ENCODE results near the gene SLC23A2. TPM values are rescaled to one million over a fixed set of nuclear protein-coding genes. Genes with fewer than 3 reads are reported as not detected.

Gene SLC23A2
- total RNA-seq, 1 experiment from 2014 or later = 21.1 TPM

DNA sequence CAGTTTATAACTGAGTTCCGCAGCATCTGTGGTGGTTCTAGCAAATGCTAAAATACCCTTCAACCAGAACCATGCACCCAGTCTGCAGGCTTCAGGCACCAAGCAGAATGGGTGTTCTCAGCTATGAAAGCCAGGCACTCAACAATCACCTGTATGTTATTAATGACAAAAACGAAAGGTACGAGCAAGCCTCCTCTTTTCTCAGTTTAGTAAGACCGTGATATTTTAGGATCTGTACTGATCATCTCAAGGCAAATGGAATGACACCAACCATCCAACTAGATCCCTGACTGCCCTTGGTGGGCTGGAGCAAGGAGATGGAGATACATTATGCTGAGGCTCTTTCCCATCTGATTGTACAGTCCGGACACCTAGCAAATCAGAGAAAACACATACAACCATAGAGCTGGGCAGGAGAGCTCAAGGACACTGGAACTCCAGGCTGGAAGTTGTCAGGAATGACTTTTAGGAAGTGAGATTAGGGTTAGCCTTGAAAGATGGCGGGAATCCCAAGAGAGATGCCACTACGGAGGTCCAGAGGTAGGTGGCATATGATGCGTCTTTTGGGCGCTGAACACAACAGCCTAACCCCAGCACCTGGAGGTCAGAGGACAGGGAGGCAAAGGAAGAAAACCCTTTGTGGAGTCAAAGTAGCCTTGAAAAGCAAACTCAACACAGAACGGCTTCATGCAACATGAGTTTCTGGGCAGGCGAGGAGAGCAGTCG, 33.4 kb downstream of the SLC23A2 start:
- no peak for DNase-seq (ENCODE audit: low read depth)

DNA sequence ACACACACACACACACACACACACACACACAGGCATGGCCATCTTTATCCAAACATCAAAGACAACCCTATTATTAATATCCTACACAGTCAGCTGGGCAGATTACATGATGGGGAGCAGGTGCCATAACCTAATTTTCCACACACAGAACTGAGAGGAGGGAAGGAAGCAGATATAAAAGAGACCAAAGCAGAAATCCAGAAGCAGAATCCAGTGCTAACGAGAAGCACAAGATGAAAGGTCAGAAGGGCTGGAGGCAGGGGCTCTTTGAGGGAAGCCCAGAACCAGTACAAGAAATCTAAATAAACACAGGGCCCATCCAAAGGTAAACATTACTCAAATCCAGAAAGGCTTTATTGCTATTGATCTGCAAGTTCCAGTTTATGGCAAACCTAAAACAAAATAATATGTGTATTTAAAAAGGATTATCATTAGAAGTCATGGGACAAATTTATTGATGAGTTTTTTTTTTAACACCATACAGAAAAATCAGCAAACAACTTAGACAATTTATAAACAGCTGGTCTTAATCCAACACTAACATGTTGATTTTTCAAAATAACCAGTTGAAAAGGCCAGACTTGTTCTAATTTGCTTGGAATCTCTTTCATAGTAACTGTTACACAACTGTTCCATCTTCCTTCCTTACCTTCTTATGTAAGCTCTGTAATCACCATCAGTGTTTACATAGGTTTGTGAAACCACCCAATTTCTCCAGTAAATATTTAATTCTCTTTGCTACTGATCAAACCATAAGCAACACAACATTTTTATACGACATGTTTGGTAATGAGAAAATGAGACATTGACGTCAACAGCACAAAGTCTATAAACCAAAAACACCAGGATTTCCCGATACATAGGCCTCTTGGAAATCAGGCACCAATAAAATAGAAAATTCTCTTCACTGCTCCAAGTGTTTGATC, 34.2 kb downstream of the SLC23A2 start:
- DNase-seq (ENCODE audit: low read depth) = no peak

DNA sequence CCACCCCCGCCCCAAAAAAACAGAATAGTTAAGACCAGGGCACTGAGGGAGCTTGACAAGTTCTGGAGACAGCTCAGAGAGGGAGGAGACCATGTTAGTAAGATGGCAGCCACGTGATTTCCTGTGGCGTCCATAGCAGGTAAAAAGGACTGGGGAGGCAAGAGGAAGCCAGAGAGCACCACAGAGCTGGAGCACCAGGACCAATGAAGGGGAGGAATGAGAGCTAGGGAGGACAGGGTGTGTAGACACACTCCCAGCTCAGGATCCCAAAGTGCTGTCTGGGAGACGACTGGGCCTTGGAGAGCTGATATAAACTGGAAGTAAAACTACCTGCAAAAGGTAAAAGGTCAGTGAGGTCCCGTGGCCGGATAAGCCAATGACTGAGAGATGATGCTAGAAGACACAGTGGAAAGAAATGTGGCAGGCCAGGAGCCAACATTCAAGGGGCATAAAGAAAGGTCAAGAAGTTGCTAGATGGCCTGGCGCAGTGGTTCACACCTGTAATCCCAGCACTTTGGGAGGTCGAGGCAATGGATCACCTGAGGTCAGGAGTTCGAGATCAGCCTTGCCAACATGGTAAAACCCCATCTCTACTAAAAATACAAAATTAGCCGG, 39.0 kb downstream of the SLC23A2 start:
- DNase-seq (ENCODE audit: low read depth) = no peak

DNA sequence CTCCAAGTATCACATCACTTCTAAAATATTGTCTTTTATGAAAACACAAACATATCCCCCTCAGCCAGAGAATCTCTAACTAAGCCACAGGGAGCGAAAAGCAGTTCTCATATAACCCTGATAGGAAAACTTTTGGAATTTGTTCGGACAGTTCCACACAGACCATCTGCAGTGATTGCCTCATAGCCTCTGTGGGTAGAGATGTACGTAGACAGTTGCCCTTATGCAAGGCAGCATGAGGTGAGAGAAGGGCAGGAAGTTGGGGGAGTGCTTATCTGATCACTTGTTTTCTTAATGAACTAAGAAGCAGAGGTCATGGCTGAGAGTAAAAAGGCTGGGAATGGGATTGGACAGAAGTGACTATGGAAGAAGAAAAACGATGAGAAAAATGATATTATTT, 39.6 kb downstream of the SLC23A2 start:
- DNase-seq (ENCODE audit: low read depth) = peak; percentile 46

DNA sequence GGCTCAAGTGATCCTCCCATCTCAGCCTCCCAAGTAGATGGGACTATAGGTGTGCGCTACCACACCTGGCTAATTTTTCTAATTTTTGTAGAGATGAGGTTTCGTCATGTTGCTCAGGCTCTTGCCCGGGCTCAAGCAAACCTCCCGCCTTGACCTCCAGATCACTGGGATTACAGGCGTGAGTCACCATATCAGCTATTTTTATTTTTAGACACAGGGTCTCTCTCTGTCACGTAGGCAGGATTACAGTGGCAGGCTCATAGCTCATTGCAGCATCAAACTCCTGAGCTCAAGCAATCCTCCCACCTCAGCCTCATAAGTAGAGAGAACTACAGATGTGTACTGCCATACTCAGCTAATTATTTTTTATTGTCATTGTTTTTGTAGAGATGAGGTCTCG, 41.7 kb downstream of the SLC23A2 start:
- DNase-seq (ENCODE audit: low read depth) = peak; percentile 28

DNA sequence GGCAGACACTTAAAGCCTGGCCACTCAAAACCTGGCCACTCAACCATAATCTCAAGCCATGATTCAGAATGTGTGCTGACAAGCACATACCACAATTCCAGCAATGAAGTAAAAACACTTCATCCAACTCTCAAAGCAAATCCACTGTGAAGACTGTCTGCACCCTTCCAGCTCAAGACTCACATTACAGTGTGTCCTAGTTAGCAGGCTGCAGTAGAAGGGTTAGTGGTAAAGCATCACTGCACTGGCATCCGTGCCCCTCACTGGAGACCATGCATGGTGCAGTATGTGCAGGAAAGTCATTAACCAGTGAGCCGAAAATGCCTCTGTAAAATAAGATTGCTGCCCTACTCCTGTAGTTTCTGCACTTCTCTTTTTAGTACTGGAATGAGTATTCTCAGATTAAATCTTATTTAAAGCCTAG, 43.4 kb downstream of the SLC23A2 start:
- no peak for DNase-seq (ENCODE audit: low read depth)

DNA sequence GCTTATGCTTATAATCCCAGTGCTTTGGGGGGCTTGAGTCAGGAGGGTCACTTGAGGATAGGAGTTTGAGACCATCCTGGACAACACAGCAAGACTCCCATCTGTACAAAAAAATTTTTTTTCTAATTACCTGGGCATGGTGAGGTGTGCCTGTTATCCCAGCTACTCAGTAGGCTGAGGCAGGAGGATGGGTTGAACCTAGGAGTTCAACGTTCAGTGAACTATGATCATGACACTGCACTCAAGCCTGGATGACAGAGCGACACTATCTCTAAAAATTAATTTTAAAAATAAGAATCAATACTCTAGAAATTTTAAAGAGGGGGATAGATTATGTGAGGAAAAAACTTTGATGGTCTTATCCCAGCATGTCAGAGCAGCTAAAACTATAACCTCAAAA, 44.1 kb downstream of the SLC23A2 start:
- no peak for DNase-seq (ENCODE audit: low read depth)

DNA sequence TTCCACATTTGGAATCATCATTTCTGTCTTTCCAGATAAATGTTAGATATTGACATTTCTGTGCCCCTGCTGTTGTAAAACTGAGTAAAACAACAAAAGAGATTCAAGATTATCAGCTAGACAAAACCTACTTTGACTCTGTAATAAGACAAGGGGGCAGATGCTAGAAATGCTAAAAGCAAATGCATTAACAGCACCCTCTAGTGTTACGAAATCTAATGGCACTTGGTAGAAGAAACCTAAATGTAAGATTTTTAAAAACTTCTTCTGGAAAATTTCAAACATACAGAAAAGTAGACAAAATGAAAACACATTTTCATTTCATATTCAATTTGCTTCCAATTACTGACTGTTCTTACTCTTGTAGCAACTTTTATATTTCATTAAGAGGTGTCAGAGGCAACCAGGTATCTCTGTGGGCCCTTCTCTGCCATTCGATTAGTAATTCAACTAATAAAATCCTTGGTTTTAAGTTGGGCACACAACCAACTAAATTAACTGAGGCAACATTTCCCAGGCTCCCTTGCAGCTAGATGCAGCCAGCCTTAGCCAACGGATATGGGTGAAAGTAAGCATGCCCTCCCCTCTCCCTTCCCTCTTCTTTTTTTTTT, 45.0 kb downstream of the SLC23A2 start:
- DNase-seq (ENCODE audit: low read depth) = peak; percentile 42

DNA sequence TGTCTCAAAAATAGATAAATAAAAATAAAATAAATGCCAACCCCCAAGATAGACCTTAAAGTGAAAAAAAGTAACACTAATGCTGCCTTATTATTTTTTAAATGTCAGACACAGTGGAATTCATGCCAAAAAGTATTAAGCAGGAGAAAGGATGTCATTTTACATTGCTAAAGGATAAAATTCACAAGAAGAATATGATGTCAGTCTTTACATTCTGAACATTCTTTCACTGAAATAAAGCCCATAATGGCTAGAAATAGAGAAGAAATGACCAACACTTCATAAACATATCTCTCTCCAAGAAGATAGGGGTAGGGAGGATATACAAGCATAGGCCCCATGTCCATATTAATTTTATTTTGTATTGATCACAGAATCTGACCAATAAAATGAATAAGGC, 47.4 kb downstream of the SLC23A2 start:
- no peak for DNase-seq (ENCODE audit: low read depth)

DNA sequence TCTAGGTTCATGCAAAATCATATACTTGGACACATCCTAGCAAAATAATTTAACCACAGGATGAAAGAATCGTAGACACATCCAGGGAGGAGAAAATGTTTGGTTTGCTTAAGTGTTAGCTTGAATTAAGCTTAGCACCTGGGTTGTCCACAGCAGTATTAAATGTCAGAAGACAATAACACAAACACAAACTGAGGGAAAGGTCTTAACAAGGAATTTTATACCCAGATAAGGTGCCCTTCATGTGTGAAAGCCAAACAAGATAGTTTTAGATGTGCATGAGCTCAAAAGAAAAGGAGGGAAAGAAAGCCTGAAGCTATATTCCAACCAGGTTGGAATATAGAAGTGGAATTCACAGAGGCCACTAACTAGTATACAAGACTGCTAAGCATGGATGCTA, 49.1 kb downstream of the SLC23A2 start:
- DNase-seq (ENCODE audit: low read depth) = no peak

DNA sequence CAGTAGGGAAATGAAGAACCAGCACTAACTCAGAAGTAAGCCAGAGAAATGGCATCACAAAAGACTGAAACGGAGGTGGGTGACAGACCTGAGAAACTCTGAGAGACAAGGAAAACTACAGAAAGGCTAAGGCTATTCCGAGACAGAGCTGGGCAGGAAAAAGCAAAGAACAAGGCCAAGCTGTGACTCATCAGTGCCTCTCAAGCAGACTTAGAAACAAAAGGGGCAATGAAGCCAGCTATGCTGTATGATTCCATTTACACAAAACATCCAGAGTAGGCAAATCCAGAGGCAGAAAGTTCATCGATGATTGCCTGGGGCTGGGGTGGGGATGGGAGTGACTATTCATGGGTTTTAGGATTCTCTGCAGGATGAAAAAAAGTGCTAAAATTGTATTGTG, 50.0 kb downstream of the SLC23A2 start:
- peak; percentile 89 for DNase-seq (ENCODE audit: low read depth)

DNA sequence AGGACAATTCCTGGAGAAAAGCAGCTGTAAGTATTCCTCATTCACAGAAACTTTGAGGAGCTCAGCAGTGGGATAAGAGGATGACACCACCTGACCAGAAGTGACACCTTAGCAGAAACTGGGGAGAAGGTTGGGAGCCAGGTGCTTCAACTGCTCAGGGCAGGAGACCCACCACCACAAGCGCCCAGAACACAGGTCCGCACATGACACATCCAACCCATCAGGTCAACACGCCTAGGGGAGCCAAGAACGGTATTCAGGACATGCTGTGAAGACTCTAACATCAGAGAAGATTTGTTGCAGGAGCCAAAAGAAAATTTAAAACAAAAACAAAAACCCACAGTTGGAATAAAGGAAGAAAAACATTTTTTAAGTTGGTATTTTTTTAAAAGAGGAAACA, 50.5 kb downstream of the SLC23A2 start:
- no peak for DNase-seq (ENCODE audit: low read depth)

DNA sequence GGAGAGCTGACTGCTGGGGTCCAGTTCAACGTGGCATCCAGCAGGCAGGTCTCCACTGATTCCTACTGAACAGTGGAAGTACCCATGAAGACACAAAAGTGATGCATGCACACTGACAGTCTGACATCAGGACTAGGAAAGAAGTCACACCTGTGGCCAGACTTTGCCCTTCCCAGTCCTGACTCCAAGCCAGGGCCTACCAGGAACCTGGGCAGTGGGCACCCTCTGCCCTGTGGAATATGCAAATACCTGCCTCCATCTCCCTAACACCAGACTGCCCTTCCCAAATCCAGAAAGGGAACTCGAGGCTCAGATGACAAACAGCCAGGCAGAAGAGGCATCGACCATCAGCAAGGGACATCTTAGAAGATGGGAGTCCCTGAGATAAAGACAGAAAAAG, 50.9 kb downstream of the SLC23A2 start:
- no peak for DNase-seq (ENCODE audit: low read depth)

DNA sequence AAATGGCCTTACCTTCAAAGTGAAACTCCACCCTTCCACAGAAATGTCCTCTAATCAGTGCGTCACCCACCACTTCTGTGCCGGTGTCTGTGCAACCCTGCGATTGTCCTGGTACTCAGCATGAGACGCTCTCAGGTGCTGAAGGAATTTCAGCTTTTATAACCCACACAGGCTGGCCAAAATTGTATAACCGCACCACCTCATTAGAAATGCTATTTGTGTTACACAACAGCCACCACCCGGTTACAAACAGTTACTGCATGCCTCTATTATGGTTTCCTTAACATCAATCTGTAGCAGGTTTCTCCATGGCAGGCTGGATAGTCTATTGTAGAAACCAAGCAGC, 51.5 kb downstream of the SLC23A2 start:
- no peak for DNase-seq (ENCODE audit: low read depth)

DNA sequence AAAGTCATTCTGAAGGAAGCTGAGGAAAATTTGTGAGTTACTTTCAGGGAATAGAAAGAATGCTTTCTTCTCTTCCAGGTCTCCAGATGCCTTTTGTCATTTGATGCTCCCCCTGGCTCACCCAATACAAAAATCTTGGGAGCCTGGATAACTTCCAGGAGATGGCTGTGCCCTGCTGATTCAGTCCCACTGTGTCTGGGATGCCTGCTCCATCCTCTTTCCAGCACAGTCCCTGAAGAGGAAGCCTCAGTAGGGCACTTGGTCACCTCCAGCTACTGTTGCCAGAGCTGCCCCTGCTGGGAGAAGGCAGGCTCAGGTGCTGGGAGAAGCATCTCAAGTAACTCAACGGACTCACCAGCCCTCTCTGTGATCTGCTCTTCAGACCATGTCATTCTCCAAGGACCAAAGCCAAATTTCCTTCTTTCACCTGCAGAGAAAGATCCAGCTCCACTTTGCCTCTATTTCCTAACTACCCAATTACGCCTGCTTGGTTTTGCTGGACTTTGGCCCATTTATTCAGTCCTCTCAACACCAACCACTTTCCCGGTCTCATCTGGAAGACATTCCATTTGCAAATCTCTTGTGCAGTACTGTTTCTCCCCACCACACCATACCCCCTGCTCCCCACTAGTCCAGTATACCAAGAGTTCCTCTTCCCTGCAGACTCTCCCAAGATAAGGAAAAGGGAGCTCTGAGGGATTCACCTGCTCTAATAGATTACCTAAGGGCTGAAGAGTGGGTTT, 53.3 kb downstream of the SLC23A2 start:
- DNase-seq (ENCODE audit: low read depth) = no peak

DNA sequence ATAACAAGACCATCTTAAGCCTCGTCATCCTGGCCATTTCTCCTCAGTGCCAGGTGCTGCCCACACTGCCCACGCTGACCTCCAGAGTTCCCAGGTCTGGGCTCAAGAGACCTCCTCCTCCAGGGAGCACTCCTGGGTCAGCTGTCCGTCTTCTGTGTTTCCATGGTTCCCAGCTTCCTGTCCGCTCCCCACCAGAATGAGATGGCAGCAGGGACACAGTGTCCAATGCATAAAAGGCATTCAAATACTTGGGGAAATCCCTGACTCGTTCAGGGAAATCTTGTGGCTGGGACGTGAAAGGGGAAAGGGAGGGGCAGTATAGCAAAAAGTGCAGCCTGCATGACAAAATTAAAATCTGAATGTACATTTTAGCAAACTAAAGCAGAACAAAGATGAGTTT, 54.3 kb downstream of the SLC23A2 start:
- DNase-seq (ENCODE audit: low read depth) = no peak

DNA sequence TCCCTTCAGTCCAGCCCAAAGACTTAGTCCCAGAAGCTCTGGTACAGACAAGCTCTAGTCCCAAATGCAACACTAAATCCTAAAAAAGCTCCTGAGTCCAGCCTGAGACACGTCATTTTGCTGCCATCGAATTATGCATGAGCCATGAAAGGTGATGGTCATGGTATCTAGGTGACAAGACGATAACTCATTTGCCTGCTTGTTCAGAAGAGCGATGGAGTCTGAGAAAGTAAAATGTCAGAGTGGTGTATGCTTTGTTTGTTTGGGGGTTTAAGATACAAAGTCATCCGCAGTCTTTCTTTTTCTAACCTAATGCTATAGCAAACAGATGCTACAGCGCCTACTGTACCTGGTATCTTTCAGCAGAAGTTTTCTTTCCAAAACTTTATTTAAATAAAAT, 54.7 kb downstream of the SLC23A2 start:
- DNase-seq (ENCODE audit: low read depth) = no peak

DNA sequence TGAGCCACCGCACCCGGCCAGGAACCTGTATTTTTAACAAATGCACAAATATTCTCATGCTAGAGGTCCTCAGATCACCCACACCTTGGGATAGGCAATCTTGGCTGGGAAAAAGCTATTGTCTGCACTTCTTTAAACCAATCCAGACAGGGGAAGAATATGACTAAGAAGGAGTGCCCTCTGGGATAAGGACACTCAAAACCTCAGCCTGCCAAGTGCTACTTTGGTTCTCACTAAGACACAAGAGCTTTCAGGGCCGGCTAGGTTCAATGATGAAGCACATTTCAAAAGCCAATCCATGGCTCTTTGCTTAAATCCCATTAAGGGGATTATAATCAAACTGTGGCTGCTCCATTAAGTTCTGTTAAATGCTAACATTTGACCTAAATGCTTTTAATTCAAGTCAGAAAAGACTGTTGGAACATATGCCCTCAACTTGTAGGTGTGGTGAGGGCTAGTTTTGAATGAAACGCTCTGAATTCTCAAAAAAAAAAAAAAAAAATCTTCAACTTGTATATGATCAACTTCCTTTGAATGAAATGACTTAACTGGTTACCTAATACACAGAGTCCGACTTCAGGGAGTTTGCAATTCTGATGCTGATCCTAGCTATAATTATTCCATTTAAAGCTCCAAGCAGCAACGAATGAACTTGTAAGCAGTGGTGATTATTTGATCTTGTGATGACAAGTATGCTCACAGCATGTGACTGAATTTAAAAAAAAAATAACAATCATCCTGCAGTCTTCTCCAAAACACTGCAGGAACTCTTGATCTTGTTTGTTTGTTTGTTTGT, 56.6 kb downstream of the SLC23A2 start:
- DNase-seq (ENCODE audit: low read depth) = peak; percentile 27

DNA sequence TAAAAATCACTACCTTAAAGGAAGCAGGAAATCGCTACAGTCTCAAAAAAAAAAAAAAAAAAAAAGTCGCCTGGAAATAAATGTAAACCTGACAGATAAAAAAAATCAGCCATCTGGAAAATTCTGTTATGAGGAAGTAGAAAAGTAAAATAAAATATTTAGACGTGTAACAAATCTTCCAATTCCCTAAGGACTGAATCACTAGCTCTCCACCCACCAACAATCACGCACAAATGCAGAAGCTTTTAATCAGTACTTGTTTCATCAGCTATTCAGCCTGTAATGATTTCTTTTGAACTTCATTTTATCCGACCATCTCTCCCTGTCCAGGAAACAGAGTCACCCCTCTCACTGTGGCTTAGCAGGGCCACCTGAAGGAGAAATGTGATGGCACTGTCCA, 59.0 kb downstream of the SLC23A2 start:
- no peak for DNase-seq (ENCODE audit: low read depth)

Measured in HT1080 (cell line).